Measurements from ENCODE around the gene BORCS5. TPM values are rescaled to one million over a fixed set of nuclear protein-coding genes. Genes with fewer than 3 reads are reported as not detected.

The BORCS5 gene
- total RNA-seq, 1 donor from 2014 or later, result 25.2 TPM

- peaks cover 38% of the 10 kb centered on the region for H3K4me1 Mint-ChIP-seq (ENCODE audit: low read depth)
- no peaks in the 10 kb centered on the region for H3K27me3 Mint-ChIP-seq
- no peak for TF ChIP-seq CTCF (IDR thresholded peaks at IDR 0.05; ENCODE audit: unreplicated experiment)
- H3K4me3 Mint-ChIP-seq (ENCODE audit: low read depth), result no peak overlapping the region
- no peak for DNase-seq (ENCODE audit: low spot score, unreplicated experiment)
- H3K36me3 Mint-ChIP-seq (ENCODE audit: insufficient read depth), result peaks cover 25% of the 10 kb centered on the region
- H3K9me3 Mint-ChIP-seq (ENCODE audit: low read depth), result no peaks in the 10 kb centered on the region
- peak overlapping the region; percentile 42 for H3K27ac Mint-ChIP-seq
Measured at GRCh38 chr12:12518464-12518845, 161.6 kb downstream of the BORCS5 start.

GRCh38 chr12:12518919-12519318, 162.0 kb downstream of the BORCS5 start:
- no peak for TF ChIP-seq CTCF (IDR thresholded peaks at IDR 0.05; ENCODE audit: unreplicated experiment)
- no peak for DNase-seq (ENCODE audit: low spot score, unreplicated experiment)
- H3K4me3 Mint-ChIP-seq (ENCODE audit: low read depth), result no peak overlapping the region
- no peaks in the 10 kb centered on the region for H3K9me3 Mint-ChIP-seq (ENCODE audit: low read depth)
- H3K4me1 Mint-ChIP-seq (ENCODE audit: low read depth), result peaks cover 42% of the 10 kb centered on the region
- H3K27ac Mint-ChIP-seq, result peak overlapping the region; percentile 42
- H3K27me3 Mint-ChIP-seq, result no peaks in the 10 kb centered on the region
- peaks cover 25% of the 10 kb centered on the region for H3K36me3 Mint-ChIP-seq (ENCODE audit: insufficient read depth)

Other genes with a start within 250 kb of the BORCS5 start
- 158 and 163 TPM in 2 replicates for gene LRP6, start 90.0 kb upstream of the BORCS5 start, total RNA-seq
- gene MANSC1, start 6.8 kb upstream of the BORCS5 start, total RNA-seq, result 30.1 and 30.7 TPM in 2 replicates
- 67.5 and 74.6 TPM in 2 replicates for gene DUSP16, start 205.8 kb downstream of the BORCS5 start, total RNA-seq

Measured in progenitor cell of endocrine pancreas (in vitro differentiated cells).